ENCODE data around the gene LONP2.

The LONP2 gene
- total RNA-seq, result 146 to 158 (median 156) reads per million in 3 donors

GRCh38 chr16:48244080-48244862 lies at the start of gene LONP2:
TSS of gene LONP2 (plus strand) at chr16:48244300. CDS start at chr16:48244389, 89 bp downstream.
- peak; percentile 75 to 84 (median 77) for DNase-seq
- H3K4me3 ChIP-seq (ENCODE audit: insufficient read depth, low read depth, low read length, poor library complexity, severe bottlenecking), result peak within 1 kb of the TSS; percentile 68
- no peaks in the 10 kb centered on the region for H3K36me3 ChIP-seq (ENCODE audit: control insufficient read depth, insufficient read depth, low read length)
- H3K9me3 ChIP-seq (ENCODE audit: control insufficient read depth, low read length), result no peaks in the 10 kb centered on the region
- peak within 1 kb of the TSS; percentile 66 for H3K27ac ChIP-seq (ENCODE audit: insufficient read depth, low read length, poor library complexity, severe bottlenecking)
- no peaks in the 10 kb centered on the region for H3K27me3 ChIP-seq (replicated peaks; ENCODE audit: control insufficient read depth, insufficient read depth, low read length, poor library complexity, severe bottlenecking)
- H3K4me1 ChIP-seq (ENCODE audit: control insufficient read depth, insufficient read depth, low read length, poor library complexity, severe bottlenecking), result peaks cover 25% of the 10 kb centered on the region

GRCh38 chr16:48194828-48195556 lies 49.1 kb upstream of the LONP2 start:
- H3K27ac ChIP-seq (ENCODE audit: insufficient read depth, low read length, poor library complexity, severe bottlenecking), result no peak overlapping the region
- no peaks in the 10 kb centered on the region for H3K27me3 ChIP-seq (replicated peaks; ENCODE audit: control insufficient read depth, insufficient read depth, low read length, poor library complexity, severe bottlenecking)
- H3K36me3 ChIP-seq (ENCODE audit: control insufficient read depth, insufficient read depth, low read length), result no peaks in the 10 kb centered on the region
- no peak overlapping the region for H3K4me3 ChIP-seq (ENCODE audit: insufficient read depth, low read depth, low read length, poor library complexity, severe bottlenecking)
- no peaks in the 10 kb centered on the region for H3K4me1 ChIP-seq (ENCODE audit: control insufficient read depth, insufficient read depth, low read length, poor library complexity, severe bottlenecking)
- no peak for DNase-seq
- H3K9me3 ChIP-seq (ENCODE audit: control insufficient read depth, low read length), result no peaks in the 10 kb centered on the region

- Histone ChIP-seq H3K4me3 (ENCODE audit: insufficient read depth, low read depth, low read length, poor library complexity, severe bottlenecking) (no peak overlapping the region), H3K27me3 (replicated peaks; ENCODE audit: control insufficient read depth, insufficient read depth, low read length, poor library complexity, severe bottlenecking) (no peaks in the 10 kb centered on the region), H3K4me1 (ENCODE audit: control insufficient read depth, insufficient read depth, low read length, poor library complexity, severe bottlenecking) (no peaks in the 10 kb centered on the region), H3K36me3 (ENCODE audit: control insufficient read depth, insufficient read depth, low read length) (no peaks in the 10 kb centered on the region), H3K9me3 (ENCODE audit: control insufficient read depth, low read length) (no peaks in the 10 kb centered on the region), H3K27ac (ENCODE audit: insufficient read depth, low read length, poor library complexity, severe bottlenecking) (no peak overlapping the region)
- no peak for DNase-seq
Observed at GRCh38 chr16:48197294-48197693, 46.8 kb upstream of the LONP2 start.

GRCh38 chr16:48201515-48202201 lies 42.4 kb upstream of the LONP2 start:
- no peak for DNase-seq
- Histone ChIP-seq H3K36me3 (ENCODE audit: control insufficient read depth, insufficient read depth, low read length) (no peaks in the 10 kb centered on the region), H3K27ac (ENCODE audit: insufficient read depth, low read length, poor library complexity, severe bottlenecking) (no peak overlapping the region), H3K9me3 (ENCODE audit: control insufficient read depth, low read length) (no peaks in the 10 kb centered on the region), H3K4me1 (ENCODE audit: control insufficient read depth, insufficient read depth, low read length, poor library complexity, severe bottlenecking) (no peaks in the 10 kb centered on the region), H3K27me3 (replicated peaks; ENCODE audit: control insufficient read depth, insufficient read depth, low read length, poor library complexity, severe bottlenecking) (no peaks in the 10 kb centered on the region), H3K4me3 (ENCODE audit: insufficient read depth, low read depth, low read length, poor library complexity, severe bottlenecking) (no peak overlapping the region)

- no peaks in the 10 kb centered on the region for H3K4me1 ChIP-seq (ENCODE audit: control insufficient read depth, insufficient read depth, low read length, poor library complexity, severe bottlenecking)
- H3K27me3 ChIP-seq (replicated peaks; ENCODE audit: control insufficient read depth, insufficient read depth, low read length, poor library complexity, severe bottlenecking), result no peaks in the 10 kb centered on the region
- H3K27ac ChIP-seq (ENCODE audit: insufficient read depth, low read length, poor library complexity, severe bottlenecking), result no peak overlapping the region
- no peaks in the 10 kb centered on the region for H3K36me3 ChIP-seq (ENCODE audit: control insufficient read depth, insufficient read depth, low read length)
- DNase-seq, result no peak
- H3K4me3 ChIP-seq (ENCODE audit: insufficient read depth, low read depth, low read length, poor library complexity, severe bottlenecking), result no peak overlapping the region
- H3K9me3 ChIP-seq (ENCODE audit: control insufficient read depth, low read length), result no peaks in the 10 kb centered on the region
Observed at GRCh38 chr16:48203974-48204824, 39.9 kb upstream of the LONP2 start.

GRCh38 chr16:48204825-48205151 lies 39.3 kb upstream of the LONP2 start:
- H3K9me3 ChIP-seq (ENCODE audit: control insufficient read depth, low read length), result no peaks in the 10 kb centered on the region

GRCh38 chr16:48206594-48207242 lies 37.4 kb upstream of the LONP2 start:
- Histone ChIP-seq H3K36me3 (ENCODE audit: control insufficient read depth, insufficient read depth, low read length) (no peaks in the 10 kb centered on the region), H3K4me3 (ENCODE audit: insufficient read depth, low read depth, low read length, poor library complexity, severe bottlenecking) (no peak overlapping the region), H3K9me3 (ENCODE audit: control insufficient read depth, low read length) (no peaks in the 10 kb centered on the region), H3K4me1 (ENCODE audit: control insufficient read depth, insufficient read depth, low read length, poor library complexity, severe bottlenecking) (no peaks in the 10 kb centered on the region), H3K27ac (ENCODE audit: insufficient read depth, low read length, poor library complexity, severe bottlenecking) (no peak overlapping the region), H3K27me3 (replicated peaks; ENCODE audit: control insufficient read depth, insufficient read depth, low read length, poor library complexity, severe bottlenecking) (no peaks in the 10 kb centered on the region)
- DNase-seq, result no peak

More at GRCh38 chr16:48204825-48205151, 39.3 kb upstream of the LONP2 start:
- no peak overlapping the region for H3K27ac ChIP-seq (ENCODE audit: insufficient read depth, low read length, poor library complexity, severe bottlenecking)
- DNase-seq, result no peak
- H3K4me1 ChIP-seq (ENCODE audit: control insufficient read depth, insufficient read depth, low read length, poor library complexity, severe bottlenecking), result no peaks in the 10 kb centered on the region
- no peaks in the 10 kb centered on the region for H3K27me3 ChIP-seq (replicated peaks; ENCODE audit: control insufficient read depth, insufficient read depth, low read length, poor library complexity, severe bottlenecking)
- no peaks in the 10 kb centered on the region for H3K36me3 ChIP-seq (ENCODE audit: control insufficient read depth, insufficient read depth, low read length)
- no peak overlapping the region for H3K4me3 ChIP-seq (ENCODE audit: insufficient read depth, low read depth, low read length, poor library complexity, severe bottlenecking)

- Histone ChIP-seq H3K9me3 (ENCODE audit: control insufficient read depth, low read length) (no peaks in the 10 kb centered on the region), H3K27ac (ENCODE audit: insufficient read depth, low read length, poor library complexity, severe bottlenecking) (no peak overlapping the region), H3K36me3 (ENCODE audit: control insufficient read depth, insufficient read depth, low read length) (no peaks in the 10 kb centered on the region), H3K27me3 (replicated peaks; ENCODE audit: control insufficient read depth, insufficient read depth, low read length, poor library complexity, severe bottlenecking) (no peaks in the 10 kb centered on the region), H3K4me1 (ENCODE audit: control insufficient read depth, insufficient read depth, low read length, poor library complexity, severe bottlenecking) (no peaks in the 10 kb centered on the region), H3K4me3 (ENCODE audit: insufficient read depth, low read depth, low read length, poor library complexity, severe bottlenecking) (no peak overlapping the region)
- no peak for DNase-seq
Observed at GRCh38 chr16:48210747-48211146, 33.4 kb upstream of the LONP2 start.

GRCh38 chr16:48212033-48212432 lies 32.1 kb upstream of the LONP2 start:
- H3K36me3 ChIP-seq (ENCODE audit: control insufficient read depth, insufficient read depth, low read length), result no peaks in the 10 kb centered on the region
- H3K9me3 ChIP-seq (ENCODE audit: control insufficient read depth, low read length), result no peaks in the 10 kb centered on the region

More at GRCh38 chr16:48212033-48212432, 32.1 kb upstream of the LONP2 start:
- H3K4me3 ChIP-seq (ENCODE audit: insufficient read depth, low read depth, low read length, poor library complexity, severe bottlenecking), result no peak overlapping the region
- DNase-seq, result no peak
- H3K27ac ChIP-seq (ENCODE audit: insufficient read depth, low read length, poor library complexity, severe bottlenecking), result no peak overlapping the region
- no peaks in the 10 kb centered on the region for H3K27me3 ChIP-seq (replicated peaks; ENCODE audit: control insufficient read depth, insufficient read depth, low read length, poor library complexity, severe bottlenecking)
- H3K4me1 ChIP-seq (ENCODE audit: control insufficient read depth, insufficient read depth, low read length, poor library complexity, severe bottlenecking), result no peaks in the 10 kb centered on the region

Data from effector memory CD4-positive, alpha-beta T cell (primary cell).